ENCODE results near the gene ZMIZ1. TPM values are rescaled to one million over a fixed set of nuclear protein-coding genes. Genes with fewer than 3 reads are reported as not detected.
A peak's percentile ranks its signal among the peaks of the same experiment; 100 is the strongest.

Gene ZMIZ1
- total RNA-seq = 97.6 TPM
- polyA plus RNA-seq (ENCODE audit: insufficient read depth, low read depth, low replicate concordance) = 14.2 TPM
- long read RNA-seq, donor 1, partial matches to known transcripts = 27 of 27 reads
- long read RNA-seq, donor 1, other reads (novel, unspliced or antisense) = 0 of 27 reads
- long read RNA-seq, donor 2, full-length matches to known transcripts = 1 of 1 reads
- long read RNA-seq, donor 2, partial matches to known transcripts = 0 of 1 reads
- long read RNA-seq, donor 2, other reads (novel, unspliced or antisense) = 0 of 1 reads
- long read RNA-seq, donor 3, partial matches to known transcripts = 5 of 5 reads
- long read RNA-seq, donor 3, other reads (novel, unspliced or antisense) = 0 of 5 reads
- long read RNA-seq, donor 4, full-length matches to known transcripts = 1 of 6 reads
- long read RNA-seq, donor 4, partial matches to known transcripts = 5 of 6 reads
- long read RNA-seq, donor 4, other reads (novel, unspliced or antisense) = 0 of 6 reads
- long read RNA-seq, donor 5 = 0 reads
- long read RNA-seq, donor 6 = 0 reads
- long read RNA-seq, donor 7, partial matches to known transcripts = 34 of 96 reads
- long read RNA-seq, donor 7, other reads (novel, unspliced or antisense) = 62 of 96 reads
- long read RNA-seq, donor 8 = 0 reads
- long read RNA-seq, donor 9, full-length matches to known transcripts = 2 of 7 reads
- long read RNA-seq, donor 9, partial matches to known transcripts = 5 of 7 reads
- long read RNA-seq, donor 9, other reads (novel, unspliced or antisense) = 0 of 7 reads
- long read RNA-seq, donor 10, partial matches to known transcripts = 9 of 9 reads
- long read RNA-seq, donor 10, other reads (novel, unspliced or antisense) = 0 of 9 reads

DNA sequence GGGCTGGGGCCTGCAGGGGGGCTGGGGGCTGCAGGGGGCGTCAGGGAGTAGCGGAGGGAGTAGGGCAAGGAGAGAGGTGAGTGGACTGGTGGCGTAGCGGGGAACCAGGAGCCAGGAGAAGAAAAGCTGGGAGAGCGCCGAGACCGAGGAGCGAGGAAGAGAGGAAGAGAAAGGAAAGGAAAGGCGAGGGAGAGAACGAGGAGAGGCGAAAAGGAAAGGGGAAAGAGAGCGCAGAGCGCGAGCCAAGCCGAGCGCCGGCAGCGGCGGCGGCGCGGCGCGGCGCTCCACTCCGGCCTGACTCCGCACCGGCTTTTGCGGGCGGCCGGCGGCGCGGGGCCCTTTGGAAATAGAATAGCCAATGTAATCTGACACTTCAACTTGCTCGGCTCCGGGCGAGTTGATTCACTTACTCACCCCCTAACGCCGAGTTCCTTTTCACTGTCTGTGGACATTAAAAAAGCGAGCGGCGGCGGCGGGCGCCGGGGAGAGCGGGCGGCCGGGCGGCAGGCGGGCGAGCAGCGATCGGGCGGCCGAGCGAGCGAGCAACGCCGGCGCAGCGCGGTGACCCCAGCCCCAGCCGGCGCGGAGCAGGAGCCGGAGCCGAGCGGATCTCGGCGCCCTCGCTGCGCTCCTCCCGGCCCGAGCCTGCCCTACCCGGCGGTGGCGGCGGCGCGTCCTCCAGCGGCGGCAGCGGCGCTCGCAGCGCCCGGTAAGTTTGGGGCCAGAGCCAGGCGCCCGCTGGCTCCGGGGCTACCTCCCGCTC lies at the start of gene ZMIZ1:
TSS of gene ZMIZ1 (plus strand) at position 405 of the 763 bp plus-strand sequence. CDS start 132,667 bp downstream, outside the sequence.
- Histone ChIP-seq H3K27ac (ENCODE audit: low read depth in 2 of 2, low read length in 2 of 2) (peak within 1 kb of the TSS; percentile 90 to 92), H3K27me3 (ENCODE audit: control insufficient read depth, insufficient read depth, low read length) (no peaks in the 10 kb centered on the region), H3K4me1 (ENCODE audit: control insufficient read depth in 2 of 3, insufficient read depth in 2 of 3, low read depth in 1 of 3, low read length in 3 of 3) (peaks cover 2 to 25% (median 19%) of the 10 kb centered on the region in 3 donors), H3K36me3 (ENCODE audit: control insufficient read depth in 2 of 3, insufficient read depth in 3 of 3, low read length in 3 of 3) (no peaks in the 10 kb centered on the region), H3K9me3 (ENCODE audit: control insufficient read depth in 2 of 3, insufficient read depth in 1 of 3, low read length in 3 of 3) (no peaks in the 10 kb centered on the region), H3K9ac (ENCODE audit: low read length in 3 of 3) (peak within 1 kb of the TSS; percentile 57 to 82 (median 81)), H3K4me3 (ENCODE audit: low read length in 3 of 3) (peak within 1 kb of the TSS; percentile 76 to 90 (median 83))
- DNase-seq (peak; percentile 93 to 97 (median 96)), FAIRE-seq (no peak)
- peak; percentile 12 for TF ChIP-seq CTCF (IDR thresholded peaks at IDR 0.05; ENCODE audit: borderline replicate concordance, extremely low read depth, insufficient read depth)
- intact Hi-C loops (cut with DNase I) = loop anchor here (10.0 kb wide), 1 partner anchor 94 kb away; no protein-coding TSS in a partner anchor

DNA sequence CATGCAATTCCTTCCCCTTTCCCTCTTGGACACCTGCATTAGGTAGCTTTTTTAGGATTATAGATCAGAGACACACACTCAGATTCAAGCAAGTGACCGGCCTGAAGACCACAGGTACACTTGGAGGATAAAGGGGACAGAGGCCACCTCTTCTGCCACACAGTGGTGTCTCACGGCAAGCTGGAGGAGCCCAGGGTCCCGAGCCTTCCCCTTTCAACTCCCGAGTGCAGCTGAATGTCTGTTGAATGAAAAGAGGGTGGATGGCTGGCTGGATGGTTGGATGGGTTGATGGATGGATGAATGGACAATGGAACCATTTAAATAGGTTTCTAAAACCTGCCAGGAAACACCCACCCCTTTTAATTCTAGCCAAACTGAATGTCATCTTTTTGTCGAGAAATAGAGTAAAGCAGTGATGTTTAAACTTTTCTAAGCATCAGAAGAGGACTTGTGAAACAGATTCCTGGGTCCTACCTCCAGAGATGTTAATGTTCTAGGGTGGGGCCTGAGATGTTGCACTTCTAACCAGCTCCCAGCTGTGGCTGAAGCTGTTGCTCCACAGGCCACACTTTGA lies 49.2 kb upstream of the ZMIZ1 start:
- Histone ChIP-seq H3K36me3 (ENCODE audit: control insufficient read depth in 2 of 3, insufficient read depth in 3 of 3, low read length in 3 of 3) (no peaks in the 10 kb centered on the region), H3K9ac (ENCODE audit: low read length in 3 of 3) (no peak overlapping the region), H3K9me3 (ENCODE audit: control insufficient read depth in 2 of 3, insufficient read depth in 1 of 3, low read length in 3 of 3) (peaks cover 0 to 7% (median 0%) of the 10 kb centered on the region in 3 donors), H3K4me3 (ENCODE audit: low read length in 3 of 3) (no peak overlapping the region), H3K4me1 (ENCODE audit: control insufficient read depth in 2 of 3, insufficient read depth in 2 of 3, low read depth in 1 of 3, low read length in 3 of 3) (no peaks in the 10 kb centered on the region), H3K27ac (ENCODE audit: low read depth in 2 of 2, low read length in 2 of 2) (no peak overlapping the region), H3K27me3 (ENCODE audit: control insufficient read depth, insufficient read depth, low read length) (no peaks in the 10 kb centered on the region)
- FAIRE-seq (no peak), DNase-seq (peak in 2 of 5 donors; percentile 21 to 23)
- no peak for TF ChIP-seq CTCF (IDR thresholded peaks at IDR 0.05; ENCODE audit: borderline replicate concordance, extremely low read depth, insufficient read depth)
- intact Hi-C loops (cut with DNase I) = no loop called here

DNA sequence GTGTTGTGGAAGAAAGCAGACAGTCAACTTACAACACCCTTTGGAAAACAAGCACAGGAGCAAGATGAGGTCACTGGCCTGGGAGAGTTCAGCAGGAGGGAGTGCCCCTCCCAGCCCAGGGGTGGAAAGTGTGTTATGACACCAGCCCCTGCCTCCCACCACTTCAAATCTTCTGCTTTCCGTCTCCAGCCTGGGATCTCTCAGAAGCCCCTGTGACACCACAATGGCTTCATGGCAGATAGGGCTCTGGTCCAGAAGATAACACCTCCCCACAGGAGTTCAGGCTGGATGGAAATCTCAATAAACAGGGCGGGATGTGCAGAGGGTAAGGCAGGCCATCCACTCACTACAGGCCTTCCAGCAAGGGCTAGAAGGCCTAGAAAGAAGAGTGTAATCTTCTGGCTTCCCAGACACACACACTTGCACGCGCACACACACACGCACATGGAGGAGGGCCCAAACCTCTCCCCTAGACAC lies 48.7 kb upstream of the ZMIZ1 start:
- Histone ChIP-seq H3K9ac (ENCODE audit: low read length in 3 of 3) (no peak overlapping the region), H3K27me3 (ENCODE audit: control insufficient read depth, insufficient read depth, low read length) (no peaks in the 10 kb centered on the region), H3K4me3 (ENCODE audit: low read length in 3 of 3) (no peak overlapping the region), H3K27ac (ENCODE audit: low read depth in 2 of 2, low read length in 2 of 2) (no peak overlapping the region), H3K4me1 (ENCODE audit: control insufficient read depth in 2 of 3, insufficient read depth in 2 of 3, low read depth in 1 of 3, low read length in 3 of 3) (peaks cover 0 to 2% (median 0%) of the 10 kb centered on the region in 3 donors), H3K9me3 (ENCODE audit: control insufficient read depth in 2 of 3, insufficient read depth in 1 of 3, low read length in 3 of 3) (peaks cover 0 to 7% (median 0%) of the 10 kb centered on the region in 3 donors), H3K36me3 (ENCODE audit: control insufficient read depth in 2 of 3, insufficient read depth in 3 of 3, low read length in 3 of 3) (no peaks in the 10 kb centered on the region)
- DNase-seq (peak in 2 of 5 donors; percentile 26 to 38), FAIRE-seq (no peak)
- TF ChIP-seq CTCF (IDR thresholded peaks at IDR 0.05; ENCODE audit: borderline replicate concordance, extremely low read depth, insufficient read depth) = no peak
- intact Hi-C loops (cut with DNase I) = no loop called here

All from kidney (tissue), 22 donors.